HG03108 (cell line): ENCODE data around the gene BAHD1.
"Not testable (repeated sequence)": the region's sequence is repeated elsewhere in the genome, so short reads cannot be mapped to it uniquely, and the experiment has no call there.

Source experiments
- ATAC-seq: cut with Tn5 transposase; IDR thresholded peaks from one replicate; pipeline ENCODE4 v1.9.1; 2021; ENCODE audit warnings: moderate library complexity; ENCODE audit not compliant: unreplicated experiment

The BAHD1 gene

DNA sequence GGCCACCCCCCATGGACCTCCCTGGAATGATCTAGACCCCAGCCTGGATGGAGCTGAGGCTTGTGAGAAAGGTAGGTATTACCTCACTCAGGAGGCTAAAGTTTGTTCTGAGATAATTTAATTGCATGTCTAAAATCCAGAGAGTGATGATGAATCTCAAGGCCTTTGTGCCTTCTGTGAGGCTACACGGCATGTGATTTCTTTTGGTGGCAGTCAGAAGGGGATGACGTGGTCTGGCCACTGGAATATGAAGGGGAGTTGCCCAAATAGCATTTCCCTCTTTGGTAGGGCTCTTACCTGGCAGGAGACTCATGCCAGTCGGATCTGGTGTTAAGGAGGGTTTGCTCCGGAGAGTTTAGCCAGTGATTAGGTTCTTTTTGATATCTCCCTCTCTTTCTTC is 2.5 kb downstream of the BAHD1 start:
- ATAC-seq, result no peak

DNA sequence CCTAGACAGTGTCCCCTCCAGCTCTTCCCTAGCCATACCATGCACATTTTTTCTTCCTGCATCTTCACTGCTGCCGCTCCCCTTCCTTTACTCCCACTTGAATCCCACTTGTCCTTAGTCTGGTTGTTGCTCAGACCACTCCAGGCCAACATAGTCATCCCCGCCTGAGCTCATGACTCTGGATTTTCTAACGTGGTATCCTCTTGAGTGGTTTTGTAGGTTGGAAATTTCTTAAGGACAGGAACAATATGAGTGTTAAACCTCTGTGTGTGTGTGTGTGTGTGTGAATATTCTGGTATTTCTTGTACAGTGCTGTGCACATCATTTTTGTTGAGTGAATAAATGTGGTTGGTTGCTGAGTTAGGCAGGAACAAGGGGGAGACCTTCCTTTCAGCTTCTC is 3.1 kb downstream of the BAHD1 start:
- no peak for ATAC-seq

DNA sequence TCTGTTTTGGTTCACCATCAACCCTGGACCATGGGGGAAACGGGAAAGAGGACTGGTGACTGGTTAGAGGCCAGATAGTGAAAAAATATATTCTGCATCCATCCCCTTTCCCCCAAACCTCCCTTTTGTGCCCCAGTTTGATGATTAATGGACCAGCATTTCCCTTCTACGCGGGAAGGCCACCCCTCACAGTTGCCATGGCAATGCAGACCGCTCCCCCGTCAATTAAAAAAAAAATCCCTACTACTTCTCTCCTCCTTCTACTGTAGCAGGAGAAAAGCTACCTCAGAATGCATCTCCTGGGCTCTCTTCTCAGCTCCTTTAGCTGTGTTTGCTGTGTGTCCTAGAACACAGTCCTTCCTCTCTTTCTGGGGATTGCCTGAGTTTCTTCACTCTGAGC is 4.0 kb downstream of the BAHD1 start:
- no peak for ATAC-seq

DNA sequence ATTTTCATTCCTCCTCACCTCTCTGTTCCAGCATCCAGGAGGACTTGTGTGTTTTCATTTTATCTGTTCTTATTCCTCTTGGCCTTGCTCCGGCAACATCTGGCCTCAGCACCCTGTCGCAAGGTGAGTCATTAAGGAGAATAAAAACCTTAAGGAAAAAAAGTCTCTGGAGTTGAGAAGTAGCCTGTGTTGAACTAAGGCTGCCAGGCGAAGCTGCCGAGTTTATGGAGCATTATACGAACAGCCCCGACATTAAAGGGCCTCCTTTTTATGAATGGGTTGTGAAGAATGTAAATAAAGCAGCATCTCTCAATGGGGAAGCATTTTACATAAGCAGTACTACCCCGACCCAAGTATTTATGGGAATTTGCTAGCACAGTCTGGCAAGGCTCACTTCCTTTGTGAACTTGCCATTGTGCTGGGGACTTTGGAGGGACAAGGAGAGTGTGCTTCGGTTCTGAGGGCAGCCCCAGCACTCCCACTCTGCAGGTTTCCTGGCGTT is 4.7 kb downstream of the BAHD1 start:
- ATAC-seq, result no peak

DNA sequence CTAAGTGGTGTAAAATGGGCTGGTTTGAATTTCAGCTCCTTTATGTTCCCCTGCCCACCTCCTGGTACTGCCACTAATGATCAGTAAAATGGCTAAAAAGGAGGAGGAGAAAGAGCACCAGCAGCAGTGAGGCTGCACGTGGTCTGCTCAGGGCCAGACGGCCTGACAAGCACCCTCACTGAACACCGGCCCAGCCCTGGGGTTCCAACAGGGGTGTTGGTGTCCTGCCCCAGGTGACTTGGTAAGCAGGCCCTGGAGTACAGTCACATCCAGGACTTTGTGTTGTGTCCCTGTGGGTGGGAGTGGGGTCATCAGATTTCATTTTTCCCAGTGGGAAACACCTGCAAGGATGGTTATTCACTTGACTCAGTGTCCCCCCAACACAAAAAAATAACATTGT is 5.4 kb downstream of the BAHD1 start:
- no peak for ATAC-seq

DNA sequence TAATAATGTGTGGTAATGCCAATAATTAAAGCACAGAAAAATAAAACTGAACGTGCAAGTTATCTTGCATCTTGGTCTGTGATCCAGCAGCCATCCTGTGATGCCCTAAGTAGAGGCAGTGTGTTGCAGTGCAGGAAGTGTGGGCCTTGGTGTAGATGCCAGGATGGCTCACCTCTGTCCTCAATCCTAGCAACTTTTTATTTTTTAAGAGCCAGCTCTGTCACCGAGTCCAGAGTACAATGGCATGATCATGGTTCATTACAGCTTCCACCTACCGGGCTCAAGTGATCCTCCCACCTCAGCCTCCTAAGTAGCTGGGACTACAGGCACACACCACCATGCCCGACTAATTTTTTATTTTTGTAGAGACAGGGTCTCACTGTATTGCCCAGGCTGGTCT is 7.6 kb downstream of the BAHD1 start:
- no peak for ATAC-seq

DNA sequence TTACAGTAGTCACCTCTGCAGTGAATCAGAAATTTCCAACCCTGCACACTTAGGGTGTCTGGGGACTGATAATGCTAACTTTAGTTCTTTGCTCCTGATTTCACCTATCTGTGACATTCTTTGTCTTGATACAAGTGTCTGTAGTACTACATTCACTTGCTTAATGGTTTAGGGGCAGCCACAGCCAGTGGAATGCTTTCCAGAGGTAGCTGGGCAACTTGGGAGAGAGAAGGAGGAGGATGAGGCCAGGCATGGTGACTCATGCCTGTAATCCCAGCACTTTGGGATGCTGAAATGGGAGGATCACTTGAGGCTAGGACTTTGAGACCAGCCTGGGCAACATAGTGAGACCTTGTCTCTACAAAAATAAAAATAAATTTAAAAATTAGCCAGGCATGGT is 8.5 kb downstream of the BAHD1 start:
- no peak for ATAC-seq

DNA sequence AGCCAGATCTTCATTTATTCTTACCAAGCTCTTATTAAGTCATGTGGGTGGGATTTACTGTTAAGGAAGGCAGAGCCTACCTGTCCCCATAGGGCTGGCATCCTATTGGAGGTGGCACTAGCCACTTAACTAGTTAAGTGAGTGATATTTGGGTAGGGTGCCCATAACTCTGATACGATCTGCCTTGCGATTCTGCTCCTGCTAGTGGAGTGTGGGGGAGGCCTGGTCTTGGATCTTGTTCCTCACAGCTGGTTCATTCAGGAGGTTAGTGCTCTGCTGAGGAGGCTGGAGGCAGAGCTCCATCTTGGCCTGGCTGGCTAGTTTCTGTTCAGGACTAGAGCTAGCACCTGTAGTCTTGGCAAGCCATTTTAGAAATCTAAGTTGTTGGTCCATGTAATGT is 9.3 kb downstream of the BAHD1 start:
- no peak for ATAC-seq

DNA sequence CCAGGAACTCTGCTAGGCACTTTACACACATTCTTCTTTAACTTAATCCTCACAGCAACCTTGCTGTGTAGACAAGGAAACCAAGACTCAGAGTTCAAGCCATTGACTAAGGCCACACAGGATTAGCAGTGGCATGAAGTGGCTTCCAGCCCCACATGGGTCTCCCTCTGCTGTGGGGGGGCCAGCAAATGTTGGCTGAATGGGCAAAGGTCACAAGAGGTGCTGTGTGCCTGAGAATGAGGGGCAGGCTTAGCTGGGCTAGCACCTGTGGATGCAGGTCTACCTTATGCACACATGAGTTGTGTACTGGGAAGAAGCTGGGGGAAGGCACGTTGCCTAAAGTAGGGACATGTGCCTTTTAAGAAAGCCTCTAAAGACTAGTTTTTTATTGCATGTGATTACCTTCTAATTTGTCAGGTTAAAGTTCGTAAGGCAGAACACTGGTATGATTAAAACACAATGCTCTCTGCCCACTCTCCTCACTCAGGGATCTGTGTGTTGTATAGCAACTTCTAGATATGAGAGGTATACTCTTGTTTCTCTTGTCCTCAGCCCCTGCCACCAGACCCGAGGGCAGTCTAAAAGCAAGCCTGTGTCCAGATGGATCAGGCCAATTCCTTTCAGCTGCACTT is 10.9 kb downstream of the BAHD1 start:
- ATAC-seq, result no peak

DNA sequence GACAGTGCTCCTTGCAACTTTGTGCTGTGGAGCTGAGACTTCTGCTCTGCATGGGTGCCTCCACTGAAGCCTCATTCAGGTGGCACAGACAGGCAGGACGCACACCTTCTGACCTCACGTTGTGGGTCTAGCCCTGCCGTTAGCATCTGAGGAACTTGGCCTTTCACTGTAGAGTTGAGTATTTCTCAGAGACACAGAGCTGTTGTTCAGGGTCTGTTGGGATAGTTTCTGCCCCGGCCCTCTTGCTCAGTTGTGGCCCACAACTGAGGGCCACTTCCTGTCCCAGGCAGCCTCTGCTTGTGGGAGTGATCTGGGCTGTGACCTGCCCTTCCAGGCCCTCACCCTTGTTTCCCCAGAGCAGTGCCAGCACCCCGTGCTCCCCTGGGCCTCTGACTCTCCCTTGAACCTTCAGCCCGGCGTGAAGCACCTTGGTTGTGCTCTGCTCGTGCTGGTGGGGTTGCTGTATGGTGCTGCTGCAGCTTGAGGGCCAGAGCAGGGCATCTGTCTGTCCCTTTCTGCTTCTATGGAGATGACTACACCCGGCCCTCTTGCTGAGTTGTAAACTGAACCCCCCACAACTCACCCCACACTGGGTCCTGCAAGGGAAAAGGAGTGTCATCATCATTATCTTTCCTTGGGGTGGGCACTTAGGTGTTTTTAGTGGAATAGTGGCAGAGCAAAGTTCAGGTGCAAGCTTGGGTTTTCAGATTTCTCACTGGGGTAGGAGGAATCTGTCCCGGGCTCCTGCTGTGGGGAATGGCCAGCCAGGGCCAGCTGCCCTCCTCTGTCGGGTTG is 11.7 kb downstream of the BAHD1 start:
- ATAC-seq, result peak; percentile 64

DNA sequence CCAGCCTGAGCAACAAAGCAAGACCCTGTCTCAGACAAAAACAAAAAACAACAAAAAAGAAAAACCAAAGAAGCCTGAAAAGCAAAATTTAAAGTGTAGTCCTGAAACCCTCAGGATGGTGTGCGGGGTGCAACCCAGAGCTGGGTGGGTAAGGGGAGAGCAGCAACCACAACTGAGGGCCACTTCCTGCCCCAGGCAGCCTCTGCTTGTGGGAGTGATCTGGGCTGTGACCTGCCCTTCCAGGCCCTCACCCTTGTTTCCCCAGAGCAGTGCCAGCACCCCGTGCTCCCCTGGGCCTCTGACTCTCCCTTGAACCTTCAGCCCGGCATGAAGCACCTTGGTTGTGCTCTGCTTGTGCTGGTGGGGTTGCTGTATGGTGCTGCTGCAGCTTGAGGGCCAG is 13.2 kb downstream of the BAHD1 start:
- not testable (repeated sequence) for ATAC-seq

DNA sequence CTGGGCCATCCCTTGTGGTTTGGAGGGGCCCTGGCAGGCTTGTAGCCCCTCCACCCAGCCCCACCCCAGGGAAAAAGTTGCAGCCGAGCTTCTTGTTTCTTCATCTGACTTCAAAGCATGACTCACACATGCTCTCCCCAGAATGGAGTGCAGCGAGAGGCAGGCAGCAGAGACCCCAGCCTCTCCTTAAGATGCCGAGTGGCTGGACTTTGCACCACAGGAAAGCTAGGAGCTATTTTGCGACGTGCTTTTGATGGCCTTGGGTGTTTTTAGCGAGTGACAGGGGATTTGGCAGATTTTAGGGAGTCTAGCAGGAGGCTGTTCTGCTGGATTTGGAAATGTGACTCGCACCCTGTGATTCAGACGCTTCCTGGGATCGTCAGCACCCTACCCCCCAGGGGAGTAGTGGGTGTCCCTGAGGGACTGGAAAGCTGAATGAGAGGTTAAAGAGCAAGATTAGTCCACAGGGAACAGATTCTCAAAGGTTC is 14.2 kb downstream of the BAHD1 start:
- no peak for ATAC-seq

DNA sequence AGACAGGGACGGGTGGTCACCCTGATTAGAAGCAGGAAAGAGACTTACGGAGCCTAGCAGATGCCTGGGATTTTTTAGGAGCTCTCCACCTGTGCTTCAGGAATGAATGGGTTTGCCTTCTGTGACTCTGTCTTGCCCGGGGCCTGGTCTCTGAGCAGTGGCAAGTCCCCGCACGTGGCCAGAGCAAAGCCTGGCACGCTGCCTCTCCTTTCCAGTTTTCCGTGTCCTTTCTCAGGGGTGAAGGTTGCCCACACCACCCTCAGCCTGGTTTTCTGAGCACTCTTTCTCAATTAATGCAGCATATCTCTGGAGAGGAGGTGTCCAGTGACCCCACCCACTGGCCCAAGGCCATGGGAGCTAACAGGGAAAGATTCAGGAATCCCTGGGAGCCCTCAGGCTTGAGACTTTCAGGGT is 15.6 kb downstream of the BAHD1 start:
- no peak for ATAC-seq

DNA sequence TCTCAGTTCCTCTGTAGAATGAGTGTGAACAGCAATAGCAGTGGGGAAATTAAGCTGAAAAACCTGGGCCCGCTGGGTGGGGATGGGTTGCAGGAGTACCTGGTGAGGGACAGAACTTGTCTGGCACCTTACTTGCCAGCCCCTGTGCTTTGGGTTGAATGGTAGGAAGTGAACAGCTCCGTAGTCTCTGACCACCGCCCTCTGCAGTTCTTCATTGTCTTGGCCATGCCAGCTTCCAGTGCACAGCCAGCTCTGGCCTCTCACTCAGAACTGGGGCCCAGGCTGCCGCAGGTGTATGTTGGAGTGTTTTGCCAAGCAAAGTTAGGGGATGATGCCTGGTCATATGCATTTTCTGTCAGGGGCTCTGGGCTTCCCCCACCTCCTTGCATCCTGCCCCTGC is 16.0 kb downstream of the BAHD1 start:
- no peak for ATAC-seq

DNA sequence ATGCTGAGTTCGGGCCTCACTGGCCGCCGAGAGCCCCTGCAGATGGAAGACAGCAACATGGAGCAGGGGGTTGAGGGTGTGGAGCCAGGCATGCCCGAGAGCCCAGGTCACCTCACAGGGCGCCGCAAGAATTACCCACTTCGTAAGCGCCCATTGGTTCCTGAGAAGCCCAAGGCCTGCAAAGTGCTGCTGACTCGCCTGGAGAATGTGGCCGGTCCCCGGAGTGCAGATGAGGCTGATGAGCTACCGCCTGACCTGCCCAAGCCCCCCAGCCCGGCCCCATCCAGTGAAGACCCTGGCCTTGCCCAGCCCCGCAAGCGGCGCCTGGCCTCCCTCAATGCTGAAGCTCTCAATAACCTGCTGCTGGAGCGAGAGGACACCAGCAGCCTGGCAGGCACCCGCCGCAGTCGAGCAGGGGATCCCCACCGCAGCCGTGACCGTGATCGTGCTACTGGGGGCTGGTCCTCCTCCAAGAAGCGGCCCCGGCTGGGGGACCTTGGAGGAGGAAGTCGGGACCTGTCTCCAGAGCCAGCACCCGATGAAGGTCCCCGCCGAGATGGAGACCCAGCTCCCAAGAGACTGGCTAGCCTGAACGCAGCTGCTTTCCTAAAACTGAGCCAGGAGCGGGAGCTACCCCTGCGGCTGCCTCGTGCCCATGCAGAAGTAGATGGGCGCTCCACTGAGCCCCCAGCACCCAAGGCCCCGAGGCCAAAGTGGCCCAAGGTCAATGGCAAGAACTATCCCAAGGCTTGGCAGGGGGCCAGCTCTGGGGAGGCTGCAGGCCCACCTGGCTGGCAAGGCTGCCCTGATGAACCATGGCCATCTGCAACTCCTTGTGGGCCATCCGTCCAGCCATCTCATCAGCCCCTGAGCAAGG is 18.0 kb downstream of the BAHD1 start:
- ATAC-seq, result no peak

DNA sequence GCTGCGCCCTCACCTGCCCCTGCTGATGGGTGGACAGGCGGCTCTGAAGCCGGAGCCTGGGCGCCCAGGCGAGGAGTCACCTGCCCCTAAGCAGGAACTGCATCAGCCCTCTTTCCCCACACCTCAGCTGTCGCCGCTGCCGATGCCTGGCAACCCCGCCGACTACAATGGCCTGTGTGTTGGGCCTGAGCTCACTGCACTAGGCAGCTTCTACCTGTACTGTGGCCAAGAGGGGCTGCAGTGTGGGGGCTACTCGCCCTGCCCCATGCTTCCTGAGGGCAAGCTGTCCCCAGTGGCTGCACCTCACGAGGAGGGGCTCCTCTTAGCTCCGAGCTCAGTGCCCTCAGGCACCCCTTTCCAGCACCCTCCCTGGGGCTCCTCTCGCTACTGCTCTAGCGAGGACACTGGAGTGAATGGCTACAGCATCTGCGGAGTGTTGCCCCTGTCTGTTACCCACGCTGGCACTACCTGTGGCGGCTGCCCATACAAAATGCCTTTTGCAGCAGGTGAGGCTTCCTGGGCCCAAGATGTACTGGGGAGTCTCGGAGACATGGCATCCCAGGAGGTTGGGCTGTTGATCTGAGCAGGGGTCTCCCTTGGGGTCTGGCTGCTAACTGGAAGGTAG is 18.8 kb downstream of the BAHD1 start:
- no peak for ATAC-seq

DNA sequence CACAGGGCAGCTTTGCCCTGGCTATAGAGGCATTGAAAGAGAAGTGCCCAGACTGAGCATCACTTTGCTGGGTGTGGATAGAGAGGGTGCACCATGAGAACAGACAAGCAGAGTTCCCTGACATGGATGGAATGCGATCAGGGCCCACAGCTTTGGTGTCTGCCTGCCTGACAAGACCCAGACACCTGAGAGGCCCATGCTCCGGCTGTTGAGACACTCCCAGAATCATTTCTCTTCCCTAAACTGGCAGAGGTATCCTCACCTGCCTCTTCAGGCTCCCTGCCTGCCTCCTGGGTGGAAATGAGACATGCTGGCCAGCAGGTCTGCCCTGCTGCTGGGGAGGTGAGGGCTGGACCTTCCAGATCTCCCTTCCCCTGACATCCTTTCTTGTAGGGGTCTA is 19.7 kb downstream of the BAHD1 start:
- no peak for ATAC-seq

DNA sequence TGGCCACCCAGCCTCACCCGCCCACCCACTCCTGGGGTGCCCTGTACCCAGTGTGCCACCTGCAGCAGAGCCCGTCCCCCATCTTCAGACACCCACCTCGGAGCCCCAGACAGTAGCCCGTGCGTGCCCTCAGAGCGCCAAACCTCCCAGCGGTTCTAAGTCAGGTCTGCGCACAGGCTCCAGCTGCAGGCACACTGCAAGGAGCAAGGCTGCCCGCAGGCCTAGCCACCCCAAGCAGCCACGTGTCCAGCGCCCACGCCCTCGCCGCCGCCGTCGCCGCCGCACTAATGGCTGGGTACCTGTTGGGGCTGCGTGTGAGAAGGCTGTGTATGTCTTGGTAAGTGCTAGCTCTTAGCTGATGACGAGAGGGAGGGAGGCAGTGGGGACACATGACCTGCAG is 21.2 kb downstream of the BAHD1 start:
- ATAC-seq, result no peak

DNA sequence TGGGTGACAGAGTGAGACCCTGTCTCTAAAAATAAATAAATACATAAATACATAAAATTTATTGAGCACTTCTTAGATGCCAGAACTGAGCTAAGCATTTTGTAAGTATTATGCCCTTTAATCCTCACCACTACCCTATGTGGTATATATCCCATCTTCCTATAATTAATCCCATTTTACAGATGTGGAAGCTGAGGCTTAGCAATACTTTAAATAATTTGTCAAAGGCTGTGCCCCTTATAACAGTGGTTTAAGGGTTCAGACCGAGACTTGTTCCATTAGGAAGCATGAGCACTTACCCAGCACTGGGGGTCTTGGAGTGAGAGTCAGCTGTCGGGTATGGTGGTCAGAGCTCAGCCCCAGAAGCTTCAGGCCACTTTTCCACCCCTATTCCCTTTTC is 22.5 kb downstream of the BAHD1 start:
- ATAC-seq, result no peak

DNA sequence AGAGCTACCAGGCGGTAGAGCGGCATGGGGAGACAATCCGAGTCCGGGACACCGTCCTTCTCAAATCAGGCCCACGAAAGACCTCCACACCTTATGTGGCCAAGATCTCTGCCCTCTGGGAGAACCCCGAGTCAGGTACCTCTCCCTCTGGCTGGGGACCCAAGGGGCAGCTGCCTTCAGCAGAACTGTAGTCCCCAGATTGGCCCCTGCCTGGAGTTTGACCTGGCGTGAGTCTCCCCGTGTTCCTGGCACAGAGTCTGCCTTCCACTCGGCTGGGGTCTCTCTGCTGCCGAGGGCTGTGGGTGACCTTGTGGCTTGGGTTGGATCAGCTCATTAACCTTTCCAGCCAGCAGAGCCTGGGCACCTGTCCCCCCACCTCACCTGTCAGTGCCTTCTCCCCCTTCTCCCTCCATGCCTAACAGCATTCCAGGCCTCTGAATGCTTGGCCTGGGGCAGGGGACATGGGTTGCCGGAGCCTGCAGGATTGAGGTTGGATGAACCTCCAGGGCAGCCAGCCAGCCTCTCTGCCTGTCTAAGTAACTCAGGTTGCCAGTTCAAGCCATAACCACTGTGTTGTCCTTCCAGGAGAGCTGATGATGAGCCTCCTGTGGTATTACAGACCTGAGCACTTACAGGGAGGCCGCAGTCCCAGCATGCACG is 23.3 kb downstream of the BAHD1 start:
- no peak for ATAC-seq
